Fibroblast of skin of right quadriceps (primary cell): ENCODE measurements around the gene MBD4.
"Not testable (repeated sequence)": the region's sequence is repeated elsewhere in the genome, so short reads cannot be mapped to it uniquely, and the experiment has no call there.

ENCODE experiments used
- DNase-seq: peaks from one replicate; pipeline ENCODE4 v3.0.0-alpha.2; 2013

MBD4 gene

GRCh38 chr3:129428376-129429079 is 11.2 kb downstream of the MBD4 start, which contains the start of gene EFCAB12:
Gene EFCAB12, minus strand, starts transcription at chr3:129428636. Its CDS starts 148 bp downstream, at chr3:129428488.
- DNase-seq, result peak; percentile 88

- no peak for DNase-seq
These were observed 11.8 kb downstream of the MBD4 start for GRCh38 chr3:129428007-129428375.

- no peak for DNase-seq
These were observed 14.1 kb downstream of the MBD4 start for GRCh38 chr3:129425619-129426018.

- no peak for DNase-seq
These were observed 14.5 kb downstream of the MBD4 start for GRCh38 chr3:129425213-129425612.

DNA sequence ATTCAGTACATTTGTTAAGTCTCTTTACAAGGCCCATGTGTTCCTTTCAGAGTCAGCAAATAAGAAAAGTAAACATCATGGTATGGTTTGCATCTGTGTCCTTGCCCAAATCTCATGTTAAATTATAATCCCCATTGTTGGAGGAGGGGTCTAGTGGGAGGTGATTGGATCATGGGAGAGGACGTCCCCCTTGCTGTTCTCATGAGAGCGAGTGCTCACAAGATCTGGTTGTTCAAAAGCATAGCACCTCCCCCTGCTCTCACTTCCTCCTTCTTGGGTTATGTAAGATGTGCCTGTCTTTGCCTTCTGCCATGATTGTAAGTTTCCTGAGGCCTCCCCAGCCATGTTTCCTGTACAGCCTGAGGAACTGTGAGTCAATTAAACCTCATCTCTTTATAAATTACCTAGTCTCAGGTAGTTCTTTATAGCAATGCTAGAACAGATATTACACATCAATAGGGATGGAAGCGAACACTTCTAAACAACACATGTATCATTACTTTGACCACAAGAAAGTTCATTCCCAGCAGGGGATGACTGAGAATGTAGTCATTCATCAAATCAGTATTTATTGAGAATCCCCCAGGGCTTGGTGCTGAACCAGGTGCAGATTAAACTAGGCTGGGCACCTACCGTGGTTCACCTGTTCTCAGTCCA is 15.4 kb downstream of the MBD4 start:
- no peak for DNase-seq

DNA sequence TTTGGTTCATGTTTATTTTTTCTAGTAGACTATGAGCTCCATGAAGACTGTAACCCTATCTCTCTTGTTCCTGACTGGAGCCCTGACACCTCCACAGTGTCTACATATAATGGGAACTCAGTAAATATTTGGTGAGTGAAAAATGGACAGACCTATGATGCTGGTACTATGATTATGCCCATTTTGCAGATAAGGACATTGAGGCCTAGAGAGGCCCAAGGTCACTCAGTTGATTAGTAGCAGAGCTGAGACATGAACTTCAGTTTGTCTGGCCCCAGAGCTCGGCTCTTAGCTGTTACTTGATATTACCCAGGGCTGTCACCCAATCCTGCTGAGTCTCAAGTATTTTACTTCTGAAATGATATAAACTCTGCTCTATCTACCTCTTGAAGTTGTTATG is 16.9 kb downstream of the MBD4 start:
- no peak for DNase-seq

GRCh38 chr3:129421988-129422745 is 17.6 kb downstream of the MBD4 start:
- no peak for DNase-seq

DNA sequence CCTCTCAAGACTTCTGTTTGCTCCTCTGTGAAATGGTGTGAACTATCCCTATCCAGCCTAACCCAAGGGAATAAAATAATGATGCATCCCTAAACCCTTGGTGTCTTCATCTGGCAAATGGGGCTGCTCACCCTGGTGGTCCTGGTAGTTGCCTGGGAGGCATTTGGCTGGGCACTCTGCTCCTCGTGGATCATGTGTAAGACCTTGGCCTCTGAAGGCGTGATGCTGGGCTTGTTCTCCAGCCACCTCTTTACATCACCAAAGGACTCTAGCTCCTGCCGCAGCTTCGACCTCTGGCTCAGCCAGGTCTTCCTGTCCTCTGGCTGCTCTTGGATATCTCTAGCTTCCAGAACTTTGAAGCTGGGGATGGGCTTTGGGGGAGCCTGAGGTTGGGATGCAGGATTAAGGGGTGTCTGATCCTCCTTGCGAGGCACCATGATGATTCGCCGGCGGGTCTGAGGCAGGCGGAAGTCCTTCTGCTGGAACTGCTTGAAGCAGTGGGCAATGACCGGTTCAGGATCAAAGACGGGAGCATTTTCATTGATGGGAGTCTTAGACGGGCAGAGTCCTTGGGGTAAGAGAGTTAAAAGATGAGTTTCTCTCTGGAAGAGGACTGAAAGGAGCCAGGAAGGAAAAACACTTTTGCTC is 18.4 kb downstream of the MBD4 start:
- no peak for DNase-seq

- DNase-seq, result no peak
These were observed 20.3 kb downstream of the MBD4 start for GRCh38 chr3:129419476-129419875.

DNA sequence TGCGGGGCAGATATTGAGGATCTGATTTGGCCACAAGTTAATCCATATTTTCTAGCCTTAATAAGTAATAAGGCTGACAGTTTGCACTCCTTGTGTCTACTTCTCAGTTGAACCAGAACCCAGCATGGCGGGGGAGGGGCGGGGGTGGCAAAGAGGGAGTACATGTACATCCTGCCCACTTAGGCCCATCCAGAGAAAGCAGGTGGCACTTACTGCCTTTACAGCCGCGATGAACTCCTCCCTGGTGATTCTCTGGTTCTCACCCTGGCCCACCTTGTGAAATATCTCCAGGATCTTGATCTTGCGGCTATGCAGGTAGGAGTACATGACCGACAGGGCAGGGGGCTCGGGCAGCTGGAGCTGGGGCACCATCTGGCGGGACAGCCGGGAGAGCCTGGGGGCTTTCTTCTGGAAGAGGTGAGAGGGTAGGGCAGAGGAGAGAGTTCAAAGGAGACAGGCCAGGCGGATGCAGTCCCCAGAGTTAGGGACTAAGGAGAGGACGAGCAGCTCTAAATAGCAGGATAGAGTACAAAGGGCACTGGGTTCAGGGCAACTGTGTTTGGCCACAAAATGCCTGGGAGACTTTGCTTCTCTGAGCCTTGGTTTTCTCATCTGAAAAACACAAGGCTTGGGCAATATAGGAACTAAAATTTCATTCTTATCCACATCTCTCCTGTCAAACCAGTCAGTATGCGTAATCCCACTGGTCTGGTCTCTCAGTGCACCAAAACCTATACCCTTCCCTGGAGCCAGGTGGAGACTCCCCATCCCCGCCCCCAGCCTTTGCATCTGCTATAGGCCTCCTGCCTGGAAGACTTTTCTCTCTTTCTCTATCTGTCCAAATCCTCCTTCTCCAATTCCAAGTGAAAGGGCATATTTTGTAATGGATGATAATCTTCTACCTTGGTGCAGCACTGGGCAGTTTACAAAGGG is 21.4 kb downstream of the MBD4 start:
- DNase-seq, result no peak

DNA sequence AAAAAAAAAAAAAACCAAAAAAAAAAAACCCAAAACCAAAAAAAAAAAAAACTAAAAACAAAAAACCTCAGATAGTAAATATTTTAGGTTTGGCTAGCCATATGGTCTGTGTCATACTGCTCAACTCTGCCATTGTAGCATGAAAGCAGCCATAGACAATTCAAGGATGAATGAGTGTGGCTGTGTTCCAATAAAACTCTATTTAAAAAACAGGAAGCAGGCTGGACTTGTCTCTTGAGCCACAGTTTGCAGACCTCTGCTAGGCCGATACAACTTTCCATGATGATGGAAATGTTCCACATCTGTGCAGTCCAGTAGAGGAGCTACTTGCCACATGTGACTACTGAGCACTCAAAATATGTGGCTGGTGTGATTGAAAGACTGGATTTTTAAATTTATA is 22.4 kb downstream of the MBD4 start:
- no peak for DNase-seq

GRCh38 chr3:129416415-129416814 is 23.3 kb downstream of the MBD4 start:
- no peak for DNase-seq

DNA sequence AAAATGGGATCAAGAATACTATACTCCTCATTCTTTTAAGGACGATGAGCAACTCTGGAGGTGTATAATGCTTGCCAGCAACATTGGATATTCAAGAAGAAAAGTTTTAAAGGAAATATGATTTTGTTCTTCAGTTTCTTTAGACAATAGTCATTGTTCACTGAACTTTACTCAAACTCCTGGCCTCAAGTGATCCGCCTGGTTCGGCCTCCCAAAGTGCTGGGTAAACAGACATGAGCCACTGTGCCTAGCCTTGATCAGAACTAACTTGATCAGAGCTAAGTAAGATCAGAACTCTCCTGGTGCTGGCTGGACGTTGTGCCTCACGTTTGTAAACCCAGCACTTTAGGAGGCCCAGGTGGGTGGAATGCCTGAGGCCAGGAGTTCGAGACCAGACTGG is 23.9 kb downstream of the MBD4 start:
- no peak for DNase-seq

GRCh38 chr3:129415378-129415777 is 24.4 kb downstream of the MBD4 start:
- no peak for DNase-seq

DNA sequence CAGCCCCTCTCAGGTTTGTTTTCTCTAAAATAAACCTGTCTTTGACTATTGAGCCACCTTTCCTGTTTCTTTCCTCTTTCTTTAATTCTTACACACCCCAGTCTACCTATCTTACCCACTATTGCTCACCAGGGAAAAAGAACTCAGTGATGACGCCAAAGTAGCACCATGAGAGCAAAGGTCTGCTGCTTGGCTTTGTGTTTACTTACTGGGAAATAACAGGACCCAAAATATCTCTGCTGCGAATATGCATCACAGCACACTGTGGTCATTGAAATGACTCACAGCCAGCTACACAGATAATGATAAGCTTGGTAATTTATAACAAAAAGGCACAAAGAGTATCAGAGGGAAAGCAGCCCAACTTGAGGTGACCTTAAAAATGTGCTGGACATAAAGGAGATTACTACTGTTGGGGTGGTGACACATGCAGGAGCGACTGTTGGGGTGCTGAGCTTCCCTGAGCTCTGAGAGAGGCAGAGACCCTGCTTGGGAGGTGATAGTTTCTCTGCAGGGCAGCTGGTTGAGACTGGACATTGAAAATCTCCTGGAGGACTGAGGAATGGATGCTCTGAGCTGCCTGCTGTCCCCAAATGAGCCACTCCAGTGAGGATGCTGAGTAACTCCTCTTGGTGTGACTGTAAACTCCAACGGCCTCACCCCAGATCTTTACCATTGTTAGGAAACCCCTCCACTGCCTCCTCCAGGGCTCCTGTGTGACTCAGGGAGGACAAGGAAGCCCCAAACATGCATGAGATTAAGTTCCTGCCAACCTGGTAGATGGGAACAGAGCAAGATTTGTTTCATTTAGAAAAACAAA is 25.9 kb downstream of the MBD4 start:
- DNase-seq, result peak; percentile 54

- DNase-seq, result not testable (repeated sequence)
These were observed 26.5 kb downstream of the MBD4 start for GRCh38 chr3:129413238-129413637.

GRCh38 chr3:129412542-129413198 is 27.1 kb downstream of the MBD4 start:
- DNase-seq, result no peak

GRCh38 chr3:129410971-129411370 is 28.8 kb downstream of the MBD4 start:
- DNase-seq, result no peak

DNA sequence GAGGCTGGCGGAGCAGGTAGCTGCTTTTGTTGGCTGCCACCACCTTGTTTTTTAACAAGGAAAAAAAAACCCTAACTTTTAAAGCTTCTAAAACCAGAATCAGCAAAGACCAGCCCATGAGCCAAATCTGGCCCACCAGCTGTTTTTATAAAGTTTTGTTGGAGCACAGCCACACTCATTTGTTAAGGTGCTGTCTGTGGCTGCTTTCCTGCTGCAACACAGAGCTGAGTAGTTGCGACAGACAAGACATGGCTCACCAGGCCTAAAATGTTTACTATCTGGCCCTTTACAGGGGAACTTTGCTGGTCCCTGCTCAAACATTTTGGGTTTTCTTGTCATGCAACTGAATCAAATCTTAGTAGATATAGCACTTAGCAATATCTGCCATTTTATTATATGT is 30.2 kb downstream of the MBD4 start:
- DNase-seq, result no peak

DNA sequence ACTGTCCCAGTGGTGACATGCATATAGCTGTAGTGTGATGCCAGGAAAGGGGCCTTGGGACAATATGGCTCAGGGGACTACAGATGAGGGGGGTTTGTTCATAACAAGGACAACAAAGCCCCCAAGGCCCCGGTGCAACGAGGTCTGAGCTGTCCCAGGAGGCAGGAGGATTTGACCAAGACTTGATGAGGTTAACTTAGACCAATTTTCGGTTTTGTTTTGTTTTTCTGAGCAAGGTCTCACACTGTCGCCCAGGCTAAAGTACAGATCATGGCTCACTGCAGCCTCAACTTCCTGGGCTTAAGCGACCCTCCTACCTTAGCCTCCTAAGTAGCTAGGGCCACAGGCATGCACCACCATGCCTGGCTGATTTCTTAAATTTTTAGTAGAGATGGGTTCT is 35.1 kb downstream of the MBD4 start:
- no peak for DNase-seq

GRCh38 chr3:129404130-129404529 is 35.6 kb downstream of the MBD4 start:
- DNase-seq, result no peak
